OCI-LY7 (cell line): Measurements from ENCODE around the gene CUL2. TPM values are rescaled to one million over a fixed set of nuclear protein-coding genes. Genes with fewer than 3 reads are reported as not detected.

Experiments used
- BruUV-seq: library from RNA; stranded (reverse); fragments of 400-500 nt; replicated peaks from 2 replicates; lab custom pipeline; 2021; lab: Mats Ljungman, UMichigan
- CTCF ChIA-PET: fragments of 300-600 bp; sonication (Branson Sonifier 250); formaldehyde crosslinking; loops from one replicate; lab custom pipeline; 2022; ENCODE audit warnings: antibody characterized with exemption; ENCODE audit not compliant: unreplicated experiment; lab: Charles Lee
- POLR2A ChIA-PET: fragments of 300-600 bp; sonication (Branson Sonifier 250); formaldehyde crosslinking; loops from one replicate; lab custom pipeline; 2022; ENCODE audit warnings: antibody characterized with exemption; lab: Charles Lee
- DNase-seq: peaks from one replicate; pipeline ENCODE4 v3.0.0-alpha.2; 2015; ENCODE audit warnings: low spot score
- H2AFZ ChIP-seq: fragments of 200-600 bp; sonication (generic), shearing (Covaris generic); 2 replicates; pipeline ENCODE4 v1.6.1; 2014; ENCODE audit warnings: mild to moderate bottlenecking, antibody characterized with exemption, low read length, moderate library complexity
- H3K27ac ChIP-seq: fragments of 200-600 bp; sonication (generic); 2 replicates; pipeline ENCODE4 v1.5.1; 2014; ENCODE audit warnings: mixed run types, low read depth, mild to moderate bottlenecking, moderate library complexity, low read length, inconsistent platforms; ENCODE audit not compliant: poor library complexity, severe bottlenecking
- H3K36me3 ChIP-seq: fragments of 200-600 bp; sonication (generic); 2 replicates; pipeline ENCODE4 v1.6.1; 2014; ENCODE audit warnings: mild to moderate bottlenecking, antibody characterized with exemption, low read length, moderate library complexity, mixed read lengths; ENCODE audit not compliant: insufficient read depth
- H3K4me1 ChIP-seq: fragments of 200-600 bp; sonication (generic); 2 replicates; pipeline ENCODE4 v1.5.1; 2014; ENCODE audit warnings: mild to moderate bottlenecking, low read length; ENCODE audit not compliant: insufficient read depth, poor library complexity, severe bottlenecking
- H3K4me2 ChIP-seq: fragments of 200-600 bp; sonication (generic); 2 replicates; pipeline ENCODE4 v1.6.1; 2014; ENCODE audit warnings: mild to moderate bottlenecking, low read length
- H3K4me3 ChIP-seq: fragments of 200-600 bp; sonication (generic); 2 replicates; pipeline ENCODE4 v1.5.1; 2014; ENCODE audit warnings: mild to moderate bottlenecking, low read depth, low read length; ENCODE audit not compliant: poor library complexity, severe bottlenecking
- H3K79me2 ChIP-seq: fragments of 200-600 bp; sonication (generic); 2 replicates; pipeline ENCODE4 v1.6.1; 2016; ENCODE audit warnings: low read depth, mild to moderate bottlenecking, low read length, moderate library complexity, mixed read lengths; ENCODE audit not compliant: insufficient read depth
- H3K9me2 ChIP-seq: fragments of 200-600 bp; sonication (generic); 2 replicates; pipeline ENCODE4 v1.6.1; 2016; ENCODE audit warnings: mild to moderate bottlenecking, low read length, mixed read lengths; ENCODE audit not compliant: insufficient read depth
- H3K9me3 ChIP-seq: fragments of 200-600 bp; sonication (generic); 2 replicates; pipeline ENCODE4 v1.6.1; 2014; ENCODE audit warnings: mild to moderate bottlenecking, mixed run types, low read length, mixed read lengths
- H4K20me1 ChIP-seq: fragments of 200-600 bp; sonication (generic); 2 replicates; pipeline ENCODE4 v1.6.1; 2014; ENCODE audit warnings: mild to moderate bottlenecking, antibody characterized with exemption, low read length, moderate library complexity, mixed read lengths; ENCODE audit not compliant: insufficient read depth
- EZH2phosphoT487 ChIP-seq: fragments of 200-600 bp; sonication (generic); IDR thresholded peaks from 2 replicates; pipeline ENCODE4 v1.6.1; 2018; ENCODE audit warnings: low read depth, borderline replicate concordance, mild to moderate bottlenecking, mixed run types, antibody characterized with exemption, low read length, moderate library complexity, mixed read lengths
- intact Hi-C: fragments of 100-400 bp; cut with micrococcal nuclease; formaldehyde crosslinking; loops from one replicate; pipeline ENCODE4 v1.10.0; 2022; ENCODE audit not compliant: unreplicated experiment
- total RNA-seq, 2 experiments: library from RNA; depleted of rRNA in 1 of 2; stranded (reverse); fragments of >200 nt in 1 of 2; shearing (Covaris generic) in 1 of 2; gene quantifications; 2 replicates each; pipeline ENCODE4 v1.2.3, GENCODE V29; 2014 to 2022
- TF ChIP-seq, protein P1 (sequence below): fragments of 200-600 bp; sonication (generic); conservative IDR thresholded peaks from 2 replicates; pipeline ENCODE4 v1.5.1; 2014; ENCODE audit warnings: mild to moderate bottlenecking, antibody characterized with exemption, low read length, moderate library complexity, mixed read lengths

CUL2 gene
- total RNA-seq, 2 experiments from 2014 or later: 25.5 to 40.4 TPM

DNA sequence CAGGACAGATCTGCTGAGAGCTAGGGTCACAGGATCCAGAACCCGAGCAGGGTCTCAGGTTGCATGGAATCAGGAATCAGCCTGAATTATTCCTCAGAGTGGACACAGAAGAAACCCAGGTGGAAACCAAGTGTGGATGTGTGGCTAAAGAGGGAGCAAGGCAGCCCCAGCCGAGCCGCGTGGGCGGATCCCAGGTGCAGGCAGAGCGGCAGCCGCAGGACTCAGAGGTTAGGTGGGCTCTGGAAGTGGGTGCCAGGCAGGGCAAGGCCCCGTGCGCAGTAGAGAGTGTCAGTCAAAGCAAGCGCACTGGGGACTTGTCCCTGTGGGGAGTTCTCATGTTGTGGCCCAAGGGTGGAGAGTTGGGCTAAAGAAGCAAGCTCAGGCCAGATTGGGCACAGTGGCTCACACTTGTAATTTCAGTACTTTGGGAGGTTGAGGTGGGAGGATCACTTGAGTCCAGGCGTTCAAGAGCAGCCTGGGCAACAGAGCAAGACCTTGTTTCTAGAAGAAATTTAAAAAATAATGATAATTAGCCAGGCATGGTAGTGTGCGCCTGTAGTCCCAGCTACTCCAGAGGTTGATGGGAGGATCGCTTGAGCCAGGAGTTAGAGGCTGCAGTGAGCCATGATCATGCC is 125.9 kb downstream of the CUL2 start:
- DNase-seq: no peak
- POLR2A ChIA-PET: interaction anchor here (0.6 kb wide), 1 partner anchor 449 kb away, joined by 5 read pairs; no protein-coding TSS in a partner anchor
- Histone ChIP-seq H3K27ac (no peak overlapping the region), H3K9me3 (no peaks in the 10 kb centered on the region), H3K36me3 (no peaks in the 10 kb centered on the region), H3K9me2 (no peaks in the 10 kb centered on the region), H4K20me1 (no peaks in the 10 kb centered on the region), H2AFZ (no peak overlapping the region), H3K79me2 (no peaks in the 10 kb centered on the region), H3K4me1 (no peaks in the 10 kb centered on the region), H3K4me3 (no peak overlapping the region), H3K4me2 (no peak overlapping the region)
- CTCF ChIA-PET: no interaction called here
- intact Hi-C loops: no loop called here
- no peak for TF ChIP-seq EZH2phosphoT487
- TF ChIP-seq, protein P1, sequence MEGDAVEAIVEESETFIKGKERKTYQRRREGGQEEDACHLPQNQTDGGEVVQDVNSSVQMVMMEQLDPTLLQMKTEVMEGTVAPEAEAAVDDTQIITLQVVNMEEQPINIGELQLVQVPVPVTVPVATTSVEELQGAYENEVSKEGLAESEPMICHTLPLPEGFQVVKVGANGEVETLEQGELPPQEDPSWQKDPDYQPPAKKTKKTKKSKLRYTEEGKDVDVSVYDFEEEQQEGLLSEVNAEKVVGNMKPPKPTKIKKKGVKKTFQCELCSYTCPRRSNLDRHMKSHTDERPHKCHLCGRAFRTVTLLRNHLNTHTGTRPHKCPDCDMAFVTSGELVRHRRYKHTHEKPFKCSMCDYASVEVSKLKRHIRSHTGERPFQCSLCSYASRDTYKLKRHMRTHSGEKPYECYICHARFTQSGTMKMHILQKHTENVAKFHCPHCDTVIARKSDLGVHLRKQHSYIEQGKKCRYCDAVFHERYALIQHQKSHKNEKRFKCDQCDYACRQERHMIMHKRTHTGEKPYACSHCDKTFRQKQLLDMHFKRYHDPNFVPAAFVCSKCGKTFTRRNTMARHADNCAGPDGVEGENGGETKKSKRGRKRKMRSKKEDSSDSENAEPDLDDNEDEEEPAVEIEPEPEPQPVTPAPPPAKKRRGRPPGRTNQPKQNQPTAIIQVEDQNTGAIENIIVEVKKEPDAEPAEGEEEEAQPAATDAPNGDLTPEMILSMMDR: no peak
- no TSS peak for BruUV-seq

DNA sequence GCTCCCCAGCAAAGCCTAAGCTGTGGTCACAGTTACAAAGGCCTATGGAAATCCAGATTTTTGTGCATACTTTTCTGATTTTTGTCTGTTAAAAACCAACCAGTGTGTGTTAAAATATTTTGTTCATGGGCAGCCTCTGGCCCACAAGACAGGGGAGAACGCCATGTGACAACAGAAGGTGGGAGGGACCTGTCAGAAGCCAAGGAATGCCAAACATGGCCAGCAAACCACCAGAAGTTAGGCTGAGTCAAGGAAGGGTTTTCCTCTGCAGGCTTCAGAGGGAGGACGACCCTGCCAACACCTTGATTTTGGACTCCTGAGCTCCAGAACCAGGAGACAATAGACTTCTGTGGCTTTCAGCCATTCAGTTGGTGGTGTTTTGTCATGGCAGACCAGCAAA is 127.3 kb downstream of the CUL2 start:
- Histone ChIP-seq H3K79me2 (no peaks in the 10 kb centered on the region), H3K4me2 (no peak overlapping the region), H2AFZ (no peak overlapping the region), H3K4me1 (no peaks in the 10 kb centered on the region), H3K27ac (no peak overlapping the region), H3K36me3 (no peaks in the 10 kb centered on the region), H3K9me3 (no peaks in the 10 kb centered on the region), H4K20me1 (no peaks in the 10 kb centered on the region), H3K9me2 (no peaks in the 10 kb centered on the region), H3K4me3 (no peak overlapping the region)
- TF ChIP-seq, protein P1: no peak
- no peak for TF ChIP-seq EZH2phosphoT487
- no TSS peak for BruUV-seq
- ChIA-PET CTCF (no interaction called here), POLR2A (no interaction called here)
- no peak for DNase-seq
- intact Hi-C loops: no loop called here

DNA sequence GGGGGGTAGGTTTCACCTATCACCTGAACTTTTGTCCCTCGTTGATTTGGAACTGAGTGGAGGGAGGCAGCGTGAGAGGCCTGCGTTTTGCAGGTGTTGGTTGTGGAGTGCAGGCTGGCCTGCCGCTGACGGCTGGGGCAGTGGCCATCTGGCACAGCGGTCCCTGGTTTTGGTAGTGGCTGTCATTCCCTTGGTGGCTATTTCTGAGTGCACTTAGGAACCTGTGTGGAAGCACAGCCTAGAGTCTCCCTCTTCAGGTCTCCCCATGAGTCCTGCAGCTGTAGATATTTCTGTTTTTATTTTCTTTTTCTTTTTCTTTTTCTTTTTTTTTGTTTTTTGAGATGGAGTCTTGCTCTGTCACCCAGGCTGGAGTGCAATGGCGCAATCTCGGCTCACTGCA is 129.2 kb downstream of the CUL2 start:
- ChIA-PET POLR2A (no interaction called here), CTCF (no interaction called here)
- no peak overlapping the region for H3K4me3 ChIP-seq
- TF ChIP-seq, protein P1: no peak
- TF ChIP-seq EZH2phosphoT487: no peak
- H3K27ac ChIP-seq: no peak overlapping the region
- H3K79me2 ChIP-seq: no peaks in the 10 kb centered on the region
- no TSS peak for BruUV-seq
- intact Hi-C loops: no loop called here
- H3K36me3 ChIP-seq: no peaks in the 10 kb centered on the region
- no peaks in the 10 kb centered on the region for H4K20me1 ChIP-seq
- H3K4me2 ChIP-seq: no peak overlapping the region
- H3K4me1 ChIP-seq: no peaks in the 10 kb centered on the region
- H3K9me2 ChIP-seq: no peaks in the 10 kb centered on the region
- DNase-seq: no peak
- H3K9me3 ChIP-seq: no peaks in the 10 kb centered on the region
- H2AFZ ChIP-seq: no peak overlapping the region
